GM12872 (cell line): ENCODE results near the gene CFAP54.

ENCODE experiments used
- CTCF ChIP-seq: IDR thresholded peaks from 3 replicates; pipeline ENCODE4 v1.5.1; 2011; ENCODE audit warnings: low read depth, mild to moderate bottlenecking, low read length, moderate library complexity; ENCODE audit not compliant: insufficient read depth

Gene CFAP54

GRCh38 chr12:96814200-96814599 lies 324.8 kb downstream of the CFAP54 start:
- no peak for TF ChIP-seq CTCF

DNA sequence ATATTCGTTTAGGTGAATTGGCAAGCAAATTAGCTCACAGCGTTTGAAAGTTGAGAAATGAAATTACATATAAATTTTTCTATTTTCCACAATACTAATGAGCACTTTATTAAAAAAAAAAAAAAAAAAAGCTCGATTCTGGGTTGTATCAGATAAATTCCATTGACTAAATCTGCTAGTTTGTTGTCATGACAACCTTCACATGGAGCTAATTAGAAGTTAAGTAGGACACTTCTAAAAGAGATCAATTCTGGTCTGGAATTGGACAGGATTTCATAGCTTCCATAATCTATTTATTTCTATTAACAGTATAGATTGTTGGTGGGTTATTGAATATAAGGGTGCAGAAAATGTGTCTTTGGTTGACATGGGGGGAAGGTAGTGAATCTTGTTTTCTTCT lies 332.2 kb downstream of the CFAP54 start:
- TF ChIP-seq CTCF: no peak

- no peak for TF ChIP-seq CTCF
These were observed 333.3 kb downstream of the CFAP54 start for GRCh38 chr12:96822641-96823040.

- TF ChIP-seq CTCF: no peak
These were observed 334.9 kb downstream of the CFAP54 start for GRCh38 chr12:96824074-96824837.

- no peak for TF ChIP-seq CTCF
These were observed 335.5 kb downstream of the CFAP54 start for GRCh38 chr12:96824838-96825236.

DNA sequence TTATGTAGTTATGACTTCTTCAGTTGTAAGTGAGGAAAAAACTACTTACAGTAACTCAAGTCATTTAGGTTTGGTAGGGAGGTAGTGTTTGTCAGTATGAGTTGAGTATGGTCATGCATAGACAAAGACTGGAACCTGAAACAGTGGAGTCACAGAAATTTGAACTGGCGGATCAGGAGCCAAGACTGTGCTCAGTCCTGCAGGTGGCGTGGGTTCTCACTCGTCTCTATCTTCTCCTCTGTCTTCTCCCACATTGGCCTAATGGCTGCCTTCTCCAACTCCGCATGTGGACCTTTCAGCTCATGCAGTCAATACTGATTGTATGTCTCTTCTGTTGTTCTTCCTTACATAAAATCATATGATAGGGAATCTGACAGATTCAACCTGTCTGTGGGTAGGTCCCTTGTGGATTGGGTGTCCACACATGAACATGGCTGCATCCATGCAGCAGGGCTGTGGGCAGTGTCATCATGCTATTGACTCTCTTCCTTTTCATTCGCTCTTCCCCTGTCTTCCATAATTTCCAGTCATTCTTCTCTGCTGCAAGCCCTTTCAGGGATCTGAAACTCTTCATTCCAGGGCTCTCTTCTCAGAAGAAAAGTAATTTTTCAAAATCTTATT lies 338.9 kb downstream of the CFAP54 start:
- 0 out of 3 replicates have a peak, but pooled peaks have one; percentile 6 for TF ChIP-seq CTCF

DNA sequence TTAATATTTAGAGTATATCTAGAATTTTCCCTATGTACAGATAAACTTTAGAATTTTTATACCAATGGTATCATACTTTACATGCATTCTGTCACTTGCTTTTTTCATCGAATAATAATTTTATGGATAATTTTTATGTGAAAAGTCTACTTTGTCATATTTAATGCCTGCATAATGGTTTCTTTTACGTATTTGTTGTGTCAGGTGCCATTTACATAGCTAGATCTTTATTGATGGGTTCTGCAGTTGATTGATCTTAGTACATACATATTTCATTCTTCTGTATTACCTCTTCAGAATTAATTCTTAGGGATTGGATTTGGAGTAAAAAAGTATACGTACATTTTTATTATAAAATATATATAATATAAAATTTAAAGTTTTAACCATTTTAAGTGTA lies 340.0 kb downstream of the CFAP54 start:
- TF ChIP-seq CTCF: no peak
